HG03439 (cell line): ENCODE data around the gene VEPH1.

Experiments
- ATAC-seq: cut with Tn5 transposase; IDR thresholded peaks from one replicate; pipeline ENCODE4 v1.9.1; 2021; ENCODE audit warnings: mild to moderate bottlenecking, moderate library complexity; ENCODE audit not compliant: unreplicated experiment

VEPH1 gene

GRCh38 chr3:157502916-157503595, at the start of gene VEPH1:
Gene VEPH1 (minus strand): TSS chr3:157503416. CDS start chr3:157495349, 8,067 bp downstream.
- ATAC-seq, result no peak

- ATAC-seq, result no peak
Observed at GRCh38 chr3:157551961-157552360, 48.7 kb upstream of the VEPH1 start.

- ATAC-seq, result no peak
Observed at GRCh38 chr3:157549498-157549897, 46.3 kb upstream of the VEPH1 start.

GRCh38 chr3:157544501-157545130, 41.4 kb upstream of the VEPH1 start:
- no peak for ATAC-seq

GRCh38 chr3:157543501-157544035, 40.4 kb upstream of the VEPH1 start:
- ATAC-seq, result no peak

GRCh38 chr3:157542711-157543500, 39.7 kb upstream of the VEPH1 start:
- no peak for ATAC-seq

GRCh38 chr3:157541506-157542236, 38.5 kb upstream of the VEPH1 start:
- ATAC-seq, result no peak

GRCh38 chr3:157540656-157541055, 37.4 kb upstream of the VEPH1 start:
- no peak for ATAC-seq

- no peak for ATAC-seq
Observed at GRCh38 chr3:157535667-157536066, 32.5 kb upstream of the VEPH1 start.

- ATAC-seq, result no peak
Observed at GRCh38 chr3:157534725-157535161, 31.5 kb upstream of the VEPH1 start.

- no peak for ATAC-seq
Observed at GRCh38 chr3:157533298-157534070, 30.3 kb upstream of the VEPH1 start.

- peak; percentile 84 for ATAC-seq
Observed at GRCh38 chr3:157532529-157533297, 29.5 kb upstream of the VEPH1 start.

GRCh38 chr3:157531771-157532170, 28.6 kb upstream of the VEPH1 start:
- ATAC-seq, result no peak

- ATAC-seq, result no peak
Observed at GRCh38 chr3:157531301-157531660, 28.1 kb upstream of the VEPH1 start.

GRCh38 chr3:157530637-157531300, 27.6 kb upstream of the VEPH1 start:
- ATAC-seq, result no peak

- ATAC-seq, result no peak
Observed at GRCh38 chr3:157529751-157530150, 26.5 kb upstream of the VEPH1 start.

- no peak for ATAC-seq
Observed at GRCh38 chr3:157529085-157529484, 25.9 kb upstream of the VEPH1 start.

- no peak for ATAC-seq
Observed at GRCh38 chr3:157527131-157527881, 24.1 kb upstream of the VEPH1 start.
